Activated naive CD8-positive, alpha-beta T cell (primary cell): ENCODE results near the gene COL4A2.
"Not testable (repeated sequence)": the region's sequence is repeated elsewhere in the genome, so short reads cannot be mapped to it uniquely, and the experiment has no call there.

Experiments used
- H3K27ac Mint-ChIP-seq: one replicate; pipeline ENCODE4 v1.8.0; 2021; ENCODE audit warnings: mixed read lengths
- H3K27me3 Mint-ChIP-seq: one replicate; pipeline ENCODE4 v1.8.0; 2021; ENCODE audit warnings: mixed read lengths
- H3K36me3 Mint-ChIP-seq: one replicate; pipeline ENCODE4 v1.8.0; 2021; ENCODE audit warnings: mixed read lengths
- H3K4me1 Mint-ChIP-seq: one replicate; pipeline ENCODE4 v1.8.0; 2021; ENCODE audit warnings: low read depth, mixed read lengths
- H3K4me3 Mint-ChIP-seq: one replicate; pipeline ENCODE4 v1.8.0; 2021; ENCODE audit warnings: mild to moderate bottlenecking, mixed read lengths
- H3K9me3 Mint-ChIP-seq: one replicate; pipeline ENCODE4 v1.8.0; 2021; ENCODE audit warnings: low read depth, mixed read lengths

COL4A2 gene

DNA sequence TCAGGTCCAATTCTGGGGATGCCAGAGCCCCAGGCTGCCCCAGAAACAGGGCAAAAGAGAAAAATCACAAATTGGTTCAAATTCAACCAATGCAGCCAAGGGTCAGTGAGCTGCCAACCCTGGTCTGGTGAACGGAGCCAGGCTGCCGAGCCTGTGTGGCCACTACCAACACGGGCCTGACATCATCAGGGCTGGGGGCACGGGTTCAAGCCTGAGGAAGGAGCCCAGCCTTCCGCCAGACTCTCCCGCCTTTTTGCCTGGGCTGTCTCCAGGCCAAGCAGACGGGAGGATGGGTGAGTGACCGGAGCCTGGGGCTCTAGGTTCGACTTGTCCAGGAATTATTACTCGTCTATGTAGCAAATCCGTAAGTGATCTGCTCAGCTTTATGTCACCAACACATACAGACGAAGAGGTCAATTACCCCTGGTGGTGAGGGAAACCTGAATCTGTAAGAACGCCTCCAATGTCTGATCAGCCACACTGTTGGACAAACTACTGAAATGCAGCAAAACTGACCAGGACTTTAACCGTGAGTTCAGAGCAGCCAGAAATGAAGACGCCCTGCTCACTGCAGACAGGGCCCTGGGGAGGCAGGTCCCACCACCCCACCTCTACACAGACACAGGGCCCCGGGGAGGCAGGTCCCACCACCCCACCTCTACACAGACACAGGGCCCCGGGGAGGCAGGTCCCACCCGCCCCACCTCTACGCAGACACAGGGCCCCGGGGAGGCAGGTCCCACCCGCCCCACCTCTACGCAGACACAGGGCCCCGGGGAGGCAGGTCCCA lies 222.6 kb downstream of the COL4A2 start:
- Mint-ChIP-seq H3K9me3 (no peaks in the 10 kb centered on the region), H3K4me1 (peaks cover 15% of the 10 kb centered on the region), H3K27me3 (no peaks in the 10 kb centered on the region), H3K27ac (no peak overlapping the region), H3K36me3 (no peaks in the 10 kb centered on the region), H3K4me3 (no peak overlapping the region)

- Mint-ChIP-seq H3K9me3 (no peaks in the 10 kb centered on the region), H3K36me3 (no peaks in the 10 kb centered on the region), H3K4me3 (no peak overlapping the region), H3K27me3 (no peaks in the 10 kb centered on the region), H3K27ac (no peak overlapping the region), H3K4me1 (peaks cover 2% of the 10 kb centered on the region)
Observed at GRCh38 chr13:110531100-110531499, 224.0 kb downstream of the COL4A2 start.

DNA sequence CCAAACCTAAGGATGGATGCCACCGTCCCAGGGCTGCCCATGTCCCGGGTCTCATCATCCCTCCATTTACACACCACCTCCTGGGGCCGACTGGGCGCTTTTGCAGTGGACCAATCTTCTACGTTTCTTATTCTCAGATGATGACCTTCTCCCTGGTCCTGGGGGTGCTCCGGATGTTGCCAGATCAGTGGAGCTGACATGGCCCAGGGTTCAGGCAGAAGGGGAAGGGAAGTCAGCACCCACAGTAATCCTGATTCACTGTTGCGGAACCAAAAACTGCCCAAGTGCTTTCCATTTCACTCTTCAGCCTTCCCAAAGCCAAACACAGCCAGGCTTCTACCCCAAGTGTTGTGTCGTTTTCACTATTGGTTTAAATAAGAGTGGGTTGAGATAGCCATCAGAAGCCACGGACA lies 224.6 kb downstream of the COL4A2 start:
- H3K36me3 Mint-ChIP-seq = no peaks in the 10 kb centered on the region

GRCh38 chr13:110532258-110532657 lies 225.2 kb downstream of the COL4A2 start:
- not testable (repeated sequence) for H3K4me1 Mint-ChIP-seq, H3K27ac Mint-ChIP-seq, H3K9me3 Mint-ChIP-seq, H3K27me3 Mint-ChIP-seq, H3K4me3 Mint-ChIP-seq, H3K36me3 Mint-ChIP-seq

More for the DNA sequence above, 224.6 kb downstream of the COL4A2 start:
- Mint-ChIP-seq H3K4me1 (peaks cover 3% of the 10 kb centered on the region), H3K9me3 (no peaks in the 10 kb centered on the region), H3K27ac (no peak overlapping the region), H3K4me3 (no peak overlapping the region), H3K27me3 (no peaks in the 10 kb centered on the region)

DNA sequence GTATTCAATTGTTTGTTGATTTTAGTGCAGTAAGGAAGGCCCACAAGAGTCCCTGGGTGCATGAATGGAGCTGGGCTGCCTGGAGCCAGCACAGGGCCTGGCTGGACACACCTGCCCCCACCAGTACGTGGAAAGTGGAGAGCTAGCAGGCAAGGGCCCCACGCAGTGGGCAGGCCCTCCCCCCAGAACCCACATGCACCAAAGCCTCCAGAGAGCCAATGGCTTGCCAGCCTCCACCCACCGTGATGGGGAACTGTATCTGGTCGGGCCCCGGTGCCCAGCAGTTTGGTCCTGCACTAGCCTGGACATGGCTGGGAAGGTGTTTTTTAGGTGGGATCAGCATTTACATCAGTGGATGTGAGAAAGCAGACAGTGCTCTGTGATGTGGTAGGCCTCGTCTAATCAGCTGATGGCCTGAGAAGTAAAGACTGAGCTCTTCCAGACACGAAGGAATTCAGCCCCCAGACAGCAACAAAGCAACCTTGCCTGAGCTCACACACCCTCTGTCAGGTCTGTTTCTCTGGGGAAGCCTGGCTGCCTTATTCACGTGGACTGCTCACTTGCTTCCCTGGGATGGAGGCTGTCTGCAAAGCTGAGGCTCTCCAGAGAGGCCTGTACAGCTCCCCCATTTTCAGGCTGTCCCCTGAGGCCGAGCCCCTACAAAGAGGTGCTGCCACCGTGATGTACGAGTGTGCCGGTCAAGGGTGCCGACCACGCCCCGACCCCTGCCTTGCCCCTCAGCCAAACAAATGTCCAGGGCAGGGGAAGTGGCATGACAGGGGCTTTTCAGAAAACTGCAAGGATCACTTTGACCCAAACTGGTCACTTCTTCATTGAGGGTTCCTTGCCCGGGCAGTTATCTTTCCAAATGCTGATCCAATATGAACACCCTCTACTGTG lies 226.9 kb downstream of the COL4A2 start:
- H3K27me3 Mint-ChIP-seq = no peaks in the 10 kb centered on the region
- H3K27ac Mint-ChIP-seq = no peak overlapping the region
- no peaks in the 10 kb centered on the region for H3K9me3 Mint-ChIP-seq
- no peaks in the 10 kb centered on the region for H3K36me3 Mint-ChIP-seq
- H3K4me1 Mint-ChIP-seq = peaks cover 10% of the 10 kb centered on the region
- H3K4me3 Mint-ChIP-seq = no peak overlapping the region

DNA sequence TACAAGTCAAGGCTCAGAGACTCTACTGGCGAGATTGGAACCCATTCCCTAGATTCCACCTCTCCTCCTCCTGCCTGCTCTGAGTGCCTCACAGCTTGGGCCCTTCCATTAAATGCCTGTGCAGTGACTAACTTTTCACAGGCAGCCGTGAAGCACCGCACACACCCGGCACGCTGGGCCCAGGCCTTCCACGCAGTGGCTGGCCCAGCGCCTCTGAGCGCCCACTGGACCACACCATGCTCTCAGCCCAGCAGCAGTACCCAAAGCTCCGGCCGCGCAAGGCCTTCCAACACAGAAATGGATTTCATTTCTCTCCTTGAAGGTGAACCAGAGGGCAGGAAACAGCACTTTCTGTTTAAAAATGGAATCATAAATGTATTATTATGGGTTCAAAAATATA lies 228.4 kb downstream of the COL4A2 start:
- Mint-ChIP-seq H3K36me3 (no peaks in the 10 kb centered on the region), H3K27me3 (no peaks in the 10 kb centered on the region), H3K4me3 (no peak overlapping the region), H3K9me3 (no peaks in the 10 kb centered on the region), H3K4me1 (peaks cover 10% of the 10 kb centered on the region), H3K27ac (no peak overlapping the region)

GRCh38 chr13:110536006-110536693 lies 229.1 kb downstream of the COL4A2 start:
- H3K27me3 Mint-ChIP-seq = no peaks in the 10 kb centered on the region
- H3K4me1 Mint-ChIP-seq = peaks cover 10% of the 10 kb centered on the region
- H3K4me3 Mint-ChIP-seq = peak overlapping the region; percentile 17
- H3K27ac Mint-ChIP-seq = no peak overlapping the region
- H3K36me3 Mint-ChIP-seq = no peaks in the 10 kb centered on the region
- H3K9me3 Mint-ChIP-seq = no peaks in the 10 kb centered on the region

DNA sequence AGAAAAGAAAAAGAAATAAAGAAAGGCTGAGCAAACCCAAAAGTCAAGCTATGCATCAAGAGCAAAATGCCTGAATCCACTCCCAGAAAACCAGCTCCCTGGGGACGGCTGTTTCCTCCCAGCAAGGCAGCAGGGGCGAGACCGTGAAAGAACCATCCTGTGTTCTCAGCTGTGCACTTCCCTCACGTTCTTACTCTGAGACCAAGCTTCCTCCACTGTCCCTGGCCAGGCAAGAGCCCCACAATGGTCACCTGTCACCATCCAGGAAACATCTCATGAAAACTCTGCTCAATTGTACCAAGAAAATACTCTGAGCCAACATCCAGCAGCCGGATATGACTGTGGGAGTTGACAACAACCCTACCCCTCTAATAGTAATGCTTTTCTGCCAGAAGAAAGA lies 231.5 kb downstream of the COL4A2 start:
- Mint-ChIP-seq H3K9me3 (no peaks in the 10 kb centered on the region), H3K4me3 (no peak overlapping the region), H3K36me3 (no peaks in the 10 kb centered on the region), H3K27ac (no peak overlapping the region), H3K4me1 (peaks cover 10% of the 10 kb centered on the region), H3K27me3 (no peaks in the 10 kb centered on the region)

DNA sequence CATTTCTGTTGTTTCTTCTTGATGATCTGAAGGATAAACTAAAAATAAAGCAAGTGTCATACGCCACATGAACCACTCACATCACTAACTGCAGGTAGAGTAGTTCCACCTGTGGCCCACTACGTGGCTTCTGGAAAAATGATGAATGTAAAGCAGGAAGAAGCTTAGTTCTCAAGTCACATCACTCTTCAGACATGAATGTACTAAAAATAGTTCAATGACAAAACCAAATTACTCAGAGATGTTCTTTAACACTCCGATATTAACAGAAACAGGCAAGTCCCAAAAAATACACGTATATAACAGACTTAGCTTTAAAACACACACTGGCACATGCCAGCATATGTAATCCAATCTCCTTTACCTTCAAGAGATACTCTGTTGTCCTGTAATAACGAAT lies 232.8 kb downstream of the COL4A2 start:
- Mint-ChIP-seq H3K4me3 (no peak overlapping the region), H3K4me1 (peaks cover 10% of the 10 kb centered on the region), H3K9me3 (no peaks in the 10 kb centered on the region)

GRCh38 chr13:110540871-110541525 lies 233.9 kb downstream of the COL4A2 start:
- H3K4me3 Mint-ChIP-seq = no peak overlapping the region
- no peaks in the 10 kb centered on the region for H3K27me3 Mint-ChIP-seq
- H3K27ac Mint-ChIP-seq = no peak overlapping the region
- H3K4me1 Mint-ChIP-seq = peaks cover 10% of the 10 kb centered on the region
- peaks cover 5% of the 10 kb centered on the region for H3K36me3 Mint-ChIP-seq
- H3K9me3 Mint-ChIP-seq = no peaks in the 10 kb centered on the region

More for the DNA sequence above, 232.8 kb downstream of the COL4A2 start:
- Mint-ChIP-seq H3K27ac (no peak overlapping the region), H3K27me3 (no peaks in the 10 kb centered on the region), H3K36me3 (peaks cover 4% of the 10 kb centered on the region)

- H3K27me3 Mint-ChIP-seq = peaks cover 1% of the 10 kb centered on the region
- H3K36me3 Mint-ChIP-seq = peaks cover 6% of the 10 kb centered on the region
- peaks cover 8% of the 10 kb centered on the region for H3K4me1 Mint-ChIP-seq
- no peaks in the 10 kb centered on the region for H3K9me3 Mint-ChIP-seq
- no peak overlapping the region for H3K4me3 Mint-ChIP-seq
- H3K27ac Mint-ChIP-seq = no peak overlapping the region
Observed at GRCh38 chr13:110541526-110541920, 234.4 kb downstream of the COL4A2 start.

- Mint-ChIP-seq H3K27ac (no peak overlapping the region), H3K4me3 (no peak overlapping the region), H3K27me3 (peaks cover 1% of the 10 kb centered on the region), H3K4me1 (peaks cover 6% of the 10 kb centered on the region), H3K36me3 (peaks cover 9% of the 10 kb centered on the region), H3K9me3 (no peaks in the 10 kb centered on the region)
Observed at GRCh38 chr13:110542169-110542796, 235.2 kb downstream of the COL4A2 start.

DNA sequence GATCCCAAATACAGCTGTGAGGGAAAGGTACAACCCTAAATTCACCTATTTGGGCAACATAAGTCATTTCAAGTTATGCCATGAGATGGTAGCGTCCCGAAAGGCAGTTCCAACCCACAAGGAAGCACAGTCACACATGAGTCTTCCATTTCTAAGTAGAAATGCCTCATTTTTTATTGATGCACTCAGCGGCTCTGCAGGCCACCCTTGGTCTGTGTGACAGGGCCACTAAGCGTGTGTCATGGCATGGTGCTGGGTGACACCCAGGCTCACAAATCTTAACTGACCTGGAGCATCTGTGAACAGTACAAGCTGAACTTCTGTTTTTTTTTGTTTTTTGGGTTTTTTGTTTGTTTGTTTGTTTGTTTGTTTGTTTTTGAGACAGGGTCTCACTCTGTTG lies 239.3 kb downstream of the COL4A2 start:
- Mint-ChIP-seq H3K36me3 (peaks cover 11% of the 10 kb centered on the region), H3K4me1 (no peaks in the 10 kb centered on the region), H3K27me3 (peaks cover 1% of the 10 kb centered on the region), H3K4me3 (no peak overlapping the region), H3K27ac (no peak overlapping the region), H3K9me3 (no peaks in the 10 kb centered on the region)

- Mint-ChIP-seq H3K27ac (no peak overlapping the region), H3K9me3 (no peaks in the 10 kb centered on the region), H3K27me3 (peaks cover 1% of the 10 kb centered on the region), H3K4me1 (no peaks in the 10 kb centered on the region), H3K36me3 (peaks cover 11% of the 10 kb centered on the region), H3K4me3 (no peak overlapping the region)
Observed at GRCh38 chr13:110546926-110547325, 239.8 kb downstream of the COL4A2 start.
